Measurements from ENCODE around the gene STIMATE. TPM values are rescaled to one million over a fixed set of nuclear protein-coding genes. Genes with fewer than 3 reads are reported as not detected.

The STIMATE gene
- total and polyA plus RNA-seq, 4 donors, result 14.0 to 24.4 (median 20.9) TPM

GRCh38 chr3:52813810-52814209, 83.5 kb downstream of the STIMATE start:
- H3K9ac ChIP-seq (ENCODE audit: low read depth in 1 of 2, low read length in 2 of 2), result no peak overlapping the region
- DNase-seq (ENCODE audit: low spot score), result no peak
- 39% methylated on average over 8 of the region's 8 CpGs for WGBS
- peaks cover 13 to 48% (median 38%) of the 10 kb centered on the region in 4 donors for H3K36me3 ChIP-seq (ENCODE audit: control insufficient read depth in 4 of 4, insufficient read depth in 3 of 4, low read depth in 1 of 4, low read length in 3 of 4)
- no peaks in the 10 kb centered on the region for H3K9me3 ChIP-seq (ENCODE audit: control insufficient read depth in 4 of 4, low read length in 3 of 4)
- TF ChIP-seq SP1 (IDR thresholded peaks at IDR 0.05) (peak; percentile 51), TAF1 (conservative IDR thresholded peaks at IDR 0.05) (no peak), FOXA1 (IDR thresholded peaks at IDR 0.05) (no peak), ZBTB33 (IDR thresholded peaks at IDR 0.05) (no peak), FOXA2 (IDR thresholded peaks at IDR 0.05) (no peak), HNF4G (IDR thresholded peaks at IDR 0.05) (no peak), NR2F2 (IDR thresholded peaks at IDR 0.05) (no peak), HNF4A (conservative IDR thresholded peaks at IDR 0.05) (peak; percentile 10 to 44), GABPA (IDR thresholded peaks at IDR 0.05 in 1 of 2, conservative IDR thresholded peaks at IDR 0.05 in 1 of 2) (no peak), RXRA (IDR thresholded peaks at IDR 0.05) (peak; percentile 88), JUND (IDR thresholded peaks at IDR 0.05) (no peak), YY1 (IDR thresholded peaks at IDR 0.05) (no peak), ATF3 (IDR thresholded peaks at IDR 0.05) (no peak), EGR1 (IDR thresholded peaks at IDR 0.05; ENCODE audit: low read depth in 2 of 2) (no peak), RAD21 (IDR thresholded peaks at IDR 0.05) (peak in 1 of 2 donors; percentile 18)
- TF ChIP-seq, protein P1, sequence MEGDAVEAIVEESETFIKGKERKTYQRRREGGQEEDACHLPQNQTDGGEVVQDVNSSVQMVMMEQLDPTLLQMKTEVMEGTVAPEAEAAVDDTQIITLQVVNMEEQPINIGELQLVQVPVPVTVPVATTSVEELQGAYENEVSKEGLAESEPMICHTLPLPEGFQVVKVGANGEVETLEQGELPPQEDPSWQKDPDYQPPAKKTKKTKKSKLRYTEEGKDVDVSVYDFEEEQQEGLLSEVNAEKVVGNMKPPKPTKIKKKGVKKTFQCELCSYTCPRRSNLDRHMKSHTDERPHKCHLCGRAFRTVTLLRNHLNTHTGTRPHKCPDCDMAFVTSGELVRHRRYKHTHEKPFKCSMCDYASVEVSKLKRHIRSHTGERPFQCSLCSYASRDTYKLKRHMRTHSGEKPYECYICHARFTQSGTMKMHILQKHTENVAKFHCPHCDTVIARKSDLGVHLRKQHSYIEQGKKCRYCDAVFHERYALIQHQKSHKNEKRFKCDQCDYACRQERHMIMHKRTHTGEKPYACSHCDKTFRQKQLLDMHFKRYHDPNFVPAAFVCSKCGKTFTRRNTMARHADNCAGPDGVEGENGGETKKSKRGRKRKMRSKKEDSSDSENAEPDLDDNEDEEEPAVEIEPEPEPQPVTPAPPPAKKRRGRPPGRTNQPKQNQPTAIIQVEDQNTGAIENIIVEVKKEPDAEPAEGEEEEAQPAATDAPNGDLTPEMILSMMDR (IDR thresholded peaks at IDR 0.05; ENCODE audit: low read depth, low read length, missing input control), result no peak
- TF ChIP-seq, protein P2, sequence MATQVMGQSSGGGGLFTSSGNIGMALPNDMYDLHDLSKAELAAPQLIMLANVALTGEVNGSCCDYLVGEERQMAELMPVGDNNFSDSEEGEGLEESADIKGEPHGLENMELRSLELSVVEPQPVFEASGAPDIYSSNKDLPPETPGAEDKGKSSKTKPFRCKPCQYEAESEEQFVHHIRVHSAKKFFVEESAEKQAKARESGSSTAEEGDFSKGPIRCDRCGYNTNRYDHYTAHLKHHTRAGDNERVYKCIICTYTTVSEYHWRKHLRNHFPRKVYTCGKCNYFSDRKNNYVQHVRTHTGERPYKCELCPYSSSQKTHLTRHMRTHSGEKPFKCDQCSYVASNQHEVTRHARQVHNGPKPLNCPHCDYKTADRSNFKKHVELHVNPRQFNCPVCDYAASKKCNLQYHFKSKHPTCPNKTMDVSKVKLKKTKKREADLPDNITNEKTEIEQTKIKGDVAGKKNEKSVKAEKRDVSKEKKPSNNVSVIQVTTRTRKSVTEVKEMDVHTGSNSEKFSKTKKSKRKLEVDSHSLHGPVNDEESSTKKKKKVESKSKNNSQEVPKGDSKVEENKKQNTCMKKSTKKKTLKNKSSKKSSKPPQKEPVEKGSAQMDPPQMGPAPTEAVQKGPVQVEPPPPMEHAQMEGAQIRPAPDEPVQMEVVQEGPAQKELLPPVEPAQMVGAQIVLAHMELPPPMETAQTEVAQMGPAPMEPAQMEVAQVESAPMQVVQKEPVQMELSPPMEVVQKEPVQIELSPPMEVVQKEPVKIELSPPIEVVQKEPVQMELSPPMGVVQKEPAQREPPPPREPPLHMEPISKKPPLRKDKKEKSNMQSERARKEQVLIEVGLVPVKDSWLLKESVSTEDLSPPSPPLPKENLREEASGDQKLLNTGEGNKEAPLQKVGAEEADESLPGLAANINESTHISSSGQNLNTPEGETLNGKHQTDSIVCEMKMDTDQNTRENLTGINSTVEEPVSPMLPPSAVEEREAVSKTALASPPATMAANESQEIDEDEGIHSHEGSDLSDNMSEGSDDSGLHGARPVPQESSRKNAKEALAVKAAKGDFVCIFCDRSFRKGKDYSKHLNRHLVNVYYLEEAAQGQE (IDR thresholded peaks at IDR 0.05), result no peak
- TF ChIP-seq, protein P3, sequence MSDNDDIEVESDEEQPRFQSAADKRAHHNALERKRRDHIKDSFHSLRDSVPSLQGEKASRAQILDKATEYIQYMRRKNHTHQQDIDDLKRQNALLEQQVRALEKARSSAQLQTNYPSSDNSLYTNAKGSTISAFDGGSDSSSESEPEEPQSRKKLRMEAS (IDR thresholded peaks at IDR 0.05), result no peak
- H3K4me3 ChIP-seq (ENCODE audit: low read depth in 1 of 3, low read length in 3 of 3), result no peak overlapping the region
- H3K4me1 ChIP-seq (ENCODE audit: control insufficient read depth in 4 of 4, insufficient read depth in 4 of 4, low read length in 3 of 4), result peaks cover 0 to 68% (median 48%) of the 10 kb centered on the region in 4 donors
- no peaks in the 10 kb centered on the region for H3K27me3 ChIP-seq (ENCODE audit: control insufficient read depth in 4 of 4, insufficient read depth in 4 of 4, low read length in 3 of 4)
- peak overlapping the region; percentile 19 to 65 for H3K27ac ChIP-seq (ENCODE audit: low read depth in 1 of 2, low read length in 2 of 2)
